HepG2 (cell line): ENCODE data around the gene CCL17. TPM values are rescaled to one million over a fixed set of nuclear protein-coding genes. Genes with fewer than 3 reads are reported as not detected.

Experiments used
- CHD4 ChIP-seq: fragments of 200-600 bp; sonication (generic); IDR thresholded peaks from 2 replicates; pipeline ENCODE4 v1.7.0; 2017; ENCODE audit warnings: mild to moderate bottlenecking, low read length, borderline replicate concordance
- HDAC2 ChIP-seq: sonication (generic); formaldehyde crosslinking; IDR thresholded peaks from 2 replicates; pipeline ENCODE4 v1.4.0; 2020; ENCODE audit warnings: missing genetic modification reagents
- JUND ChIP-seq: sonication (generic); formaldehyde crosslinking; IDR thresholded peaks from 2 replicates; pipeline ENCODE4 v1.8.0; 2022; ENCODE audit warnings: mild to moderate bottlenecking, missing genetic modification reagents
- PLSCR1 ChIP-seq: sonication (generic); formaldehyde crosslinking; IDR thresholded peaks from 2 replicates; pipeline ENCODE4 v1.5.0; 2020; ENCODE audit warnings: missing genetic modification reagents, mild to moderate bottlenecking, borderline replicate concordance
- POLR2AphosphoS2 ChIP-seq: IDR thresholded peaks from 2 replicates; pipeline ENCODE4 v1.6.1; 2011; ENCODE audit warnings: low read depth, low read length, improper control_type of control experiment
- RARA ChIP-seq: IDR thresholded peaks from 2 replicates; pipeline ENCODE4 v1.6.1; 2016; ENCODE audit warnings: missing genetic modification reagents, missing compliant biosample characterization
- SOX5 ChIP-seq: IDR thresholded peaks from 2 replicates; pipeline ENCODE4 v1.6.1; 2016; ENCODE audit warnings: borderline replicate concordance
- ZNF142 ChIP-seq: sonication (generic); formaldehyde crosslinking; IDR thresholded peaks from 2 replicates; pipeline ENCODE4 v1.4.0; 2020; ENCODE audit warnings: missing genetic modification reagents
- ZNF264 ChIP-seq: sonication (generic); formaldehyde crosslinking; IDR thresholded peaks from 2 replicates; pipeline ENCODE4 v1.4.0; 2020; ENCODE audit warnings: missing genetic modification reagents
- ZNF275 ChIP-seq: sonication (generic); formaldehyde crosslinking; IDR thresholded peaks from 2 replicates; pipeline ENCODE4 v1.8.0; 2022; ENCODE audit warnings: missing genetic modification reagents, mild to moderate bottlenecking, inconsistent platforms, borderline replicate concordance
- ZNF331 ChIP-seq: sonication (generic); formaldehyde crosslinking; IDR thresholded peaks from 2 replicates; pipeline ENCODE4 v1.4.0; 2020; ENCODE audit warnings: missing genetic modification reagents
- ZNF7 ChIP-seq: IDR thresholded peaks from 2 replicates; pipeline ENCODE4 v1.6.1; 2016; ENCODE audit warnings: missing biosample characterization, missing genetic modification reagents
- ZNF773 ChIP-seq: sonication (generic); formaldehyde crosslinking; IDR thresholded peaks from 2 replicates; pipeline ENCODE4 v1.4.0; 2020; ENCODE audit warnings: missing genetic modification reagents, borderline replicate concordance
- ZNF780A ChIP-seq: sonication (generic); formaldehyde crosslinking; IDR thresholded peaks from 2 replicates; pipeline ENCODE4 v1.8.0; 2022; ENCODE audit warnings: mild to moderate bottlenecking, missing genetic modification reagents, moderate library complexity
- ZNF816 ChIP-seq: sonication (generic); formaldehyde crosslinking; IDR thresholded peaks from 2 replicates; pipeline ENCODE4 v1.8.0; 2022; ENCODE audit warnings: missing genetic modification reagents, mild to moderate bottlenecking, borderline replicate concordance
- polyA plus RNA-seq, 8 experiments: library from polyadenylated mRNA; depleted of rRNA in 3 of 8; stranded (reverse) in 7 of 8; unstranded in 1 of 8; fragments of >200 nt; fragmentation: Illumina TruSeq in 4 of 8; extraction: Trizol in 4 of 8; gene quantifications; 2 replicates each; pipeline versions ENCODE4 v1.2.1 to v1.2.3, GENCODE V29; 2011 to 2016; ENCODE audit warnings: low read depth in 4 of 8, missing spikeins in 1 of 8, mixed read lengths in 1 of 8; ENCODE audit not compliant: insufficient read depth in 1 of 8
- total RNA-seq, 5 experiments: library from RNA; depleted of rRNA; stranded (reverse); fragments of >200 nt; fragmentation: Illumina TruSeq; extraction: Trizol; gene quantifications; 2 replicates each; pipeline ENCODE4 v1.2.3, GENCODE V29; 2016; ENCODE audit warnings: low read depth in 1 of 5
- TF ChIP-seq, protein P1 (sequence below): sonication (generic); formaldehyde crosslinking; IDR thresholded peaks from 2 replicates; pipeline ENCODE4 v1.9.0; 2021; ENCODE audit warnings: missing genetic modification reagents, borderline replicate concordance

Gene CCL17
- total and polyA plus RNA-seq, 2 of the 13 experiments (the other 11 are each of a cell fraction or from before 2014, with no cell fraction given): not detected

DNA sequence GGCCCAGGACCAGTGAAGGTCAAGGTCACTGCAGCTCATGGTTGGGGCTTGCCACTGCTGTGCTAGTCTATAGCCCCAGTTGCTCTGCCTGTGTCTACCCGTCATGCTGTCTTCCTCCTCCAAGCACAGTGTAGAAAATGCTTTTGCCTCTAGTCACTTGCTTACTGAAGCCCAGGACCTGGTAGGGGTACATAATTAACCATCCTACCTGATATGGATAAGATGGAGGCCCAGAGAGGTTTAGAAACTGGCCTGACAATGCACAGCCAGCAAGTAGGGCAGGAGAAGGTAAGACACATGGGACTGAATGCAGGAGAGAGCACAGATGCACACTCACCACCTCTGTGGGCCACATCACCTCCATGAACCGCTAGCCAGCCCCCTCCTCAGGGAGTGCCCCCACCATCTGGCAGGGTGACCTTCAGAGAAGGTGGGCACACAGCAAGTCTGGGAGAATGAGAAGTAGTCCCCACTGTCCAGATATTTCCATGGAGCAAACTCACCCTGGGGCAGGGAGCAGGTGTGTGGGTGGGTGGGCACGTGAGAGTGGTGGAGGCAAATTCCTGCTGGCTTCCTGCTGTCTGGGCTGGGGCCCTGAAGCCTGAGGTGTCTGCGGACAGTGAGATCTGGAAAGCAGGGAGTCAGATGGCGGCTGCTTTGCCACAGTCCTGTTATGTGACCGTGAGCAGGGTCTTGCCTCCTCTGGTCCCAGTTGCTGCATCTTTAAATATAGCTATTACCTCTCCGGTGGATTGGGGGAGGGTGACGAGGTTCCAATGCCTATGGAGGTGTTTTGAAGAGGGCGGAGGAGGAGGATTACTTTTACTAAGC lies 31.2 kb upstream of the CCL17 start (continued):
- TF ChIP-seq, protein P1, sequence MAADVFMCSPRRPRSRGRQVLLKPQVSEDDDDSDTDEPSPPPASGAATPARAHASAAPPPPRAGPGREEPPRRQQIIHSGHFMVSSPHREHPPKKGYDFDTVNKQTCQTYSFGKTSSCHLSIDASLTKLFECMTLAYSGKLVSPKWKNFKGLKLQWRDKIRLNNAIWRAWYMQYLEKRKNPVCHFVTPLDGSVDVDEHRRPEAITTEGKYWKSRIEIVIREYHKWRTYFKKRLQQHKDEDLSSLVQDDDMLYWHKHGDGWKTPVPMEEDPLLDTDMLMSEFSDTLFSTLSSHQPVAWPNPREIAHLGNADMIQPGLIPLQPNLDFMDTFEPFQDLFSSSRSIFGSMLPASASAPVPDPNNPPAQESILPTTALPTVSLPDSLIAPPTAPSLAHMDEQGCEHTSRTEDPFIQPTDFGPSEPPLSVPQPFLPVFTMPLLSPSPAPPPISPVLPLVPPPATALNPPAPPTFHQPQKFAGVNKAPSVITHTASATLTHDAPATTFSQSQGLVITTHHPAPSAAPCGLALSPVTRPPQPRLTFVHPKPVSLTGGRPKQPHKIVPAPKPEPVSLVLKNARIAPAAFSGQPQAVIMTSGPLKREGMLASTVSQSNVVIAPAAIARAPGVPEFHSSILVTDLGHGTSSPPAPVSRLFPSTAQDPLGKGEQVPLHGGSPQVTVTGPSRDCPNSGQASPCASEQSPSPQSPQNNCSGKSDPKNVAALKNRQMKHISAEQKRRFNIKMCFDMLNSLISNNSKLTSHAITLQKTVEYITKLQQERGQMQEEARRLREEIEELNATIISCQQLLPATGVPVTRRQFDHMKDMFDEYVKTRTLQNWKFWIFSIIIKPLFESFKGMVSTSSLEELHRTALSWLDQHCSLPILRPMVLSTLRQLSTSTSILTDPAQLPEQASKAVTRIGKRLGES (CRISPR knock-in tag): 0 out of 2 replicates have a peak, but pooled peaks have one; percentile 60
- peak; percentile 8; the same call in 1 of the 2 replicates for TF ChIP-seq ZNF816 (CRISPR knock-in tag)
- TF ChIP-seq ZNF142 (CRISPR knock-in tag): 0 out of 2 replicates have a peak, but pooled peaks have one; percentile 11
- TF ChIP-seq ZNF773 (CRISPR knock-in tag): 0 out of 2 replicates have a peak, but pooled peaks have one; percentile 11
- TF ChIP-seq RARA: peak; percentile 98
- TF ChIP-seq ZNF275: no peak
- peak; percentile 91 for TF ChIP-seq HDAC2
- TF ChIP-seq POLR2AphosphoS2: 0 out of 2 replicates have a peak, but pooled peaks have one; percentile 4
- peak; percentile 83 for TF ChIP-seq SOX5 (CRISPR knock-in tag)
- peak; percentile 86; the same call in 1 of the 2 replicates for TF ChIP-seq CHD4
- peak; percentile 93; the same call in 1 of the 2 replicates for TF ChIP-seq ZNF331 (CRISPR knock-in tag)
- peak; percentile 89; the same call in 1 of the 2 replicates for TF ChIP-seq ZNF264 (CRISPR knock-in tag)
- TF ChIP-seq ZNF780A (CRISPR knock-in tag): no peak
- 0 out of 2 replicates have a peak, but pooled peaks have one; percentile 12 for TF ChIP-seq JUND (CRISPR knock-in tag)
- no peak for TF ChIP-seq PLSCR1 (CRISPR knock-in tag)
- TF ChIP-seq ZNF7 (CRISPR knock-in tag): peak; percentile 74; the same call in 1 of the 2 replicates
